Effector memory CD8-positive, alpha-beta T cell (primary cell): ENCODE measurements around the gene GRIP1.
A peak's percentile ranks its signal among the peaks of the same experiment; 100 is the strongest.

ENCODE experiments used
- ATAC-seq: fragments of 150-1000 bp; cut with Tn5 transposase; replicated peaks from 2 replicates; pipeline ENCODE4 v1.10.0; 2021; ENCODE audit warnings: mild to moderate bottlenecking, moderate library complexity
- DNase-seq, 3 experiments: peaks; one replicate each; pipeline ENCODE4 v3.0.0; 2021
- H3K27ac Mint-ChIP-seq, 2 donors: one replicate each; pipeline ENCODE4 v1.8.0; 2022; ENCODE audit warnings: mild to moderate bottlenecking in 2 of 2, mixed read lengths in 2 of 2, moderate library complexity in 2 of 2
- H3K27me3 Mint-ChIP-seq, 2 donors: one replicate each; pipeline ENCODE4 v1.8.0; 2022; ENCODE audit warnings: mixed read lengths in 2 of 2
- H3K36me3 Mint-ChIP-seq: one replicate; pipeline ENCODE4 v1.8.0; 2022; ENCODE audit warnings: mild to moderate bottlenecking, moderate library complexity, mixed read lengths; ENCODE audit not compliant: insufficient read depth
- H3K4me1 Mint-ChIP-seq, 2 donors: one replicate each; pipeline ENCODE4 v1.8.0; 2022; ENCODE audit warnings: low read depth in 2 of 2, mixed read lengths in 2 of 2
- H3K4me3 Mint-ChIP-seq, 2 donors: one replicate each; pipeline ENCODE4 v1.8.0; 2022; ENCODE audit warnings: mild to moderate bottlenecking in 2 of 2, mixed read lengths in 2 of 2, moderate library complexity in 2 of 2
- H3K9me3 Mint-ChIP-seq, 2 donors: one replicate each; pipeline ENCODE4 v1.8.0; 2022; ENCODE audit warnings: mixed read lengths in 2 of 2
- total RNA-seq, 9 experiments: gene quantifications; one replicate each; lab custom pipeline; 2026; lab: John Stamatoyannopoulos, UW

Gene GRIP1
- total RNA-seq, result 0 to 4.1 (median 3.1) reads per million in 9 experiments

GRCh38 chr12:66678338-66679275, at the start of gene GRIP1:
TSS of gene GRIP1 (minus strand) at chr12:66679076. CDS start at chr12:66678904, 172 bp downstream.
- Mint-ChIP-seq H3K4me3 (no peak within 1 kb of the TSS), H3K27ac (no peak within 1 kb of the TSS), H3K9me3 (no peaks in the 10 kb centered on the region), H3K36me3 (no peaks in the 10 kb centered on the region), H3K27me3 (peaks cover 35 to 38% of the 10 kb centered on the region in 2 donors), H3K4me1 (no peaks in the 10 kb centered on the region)
- no peak for DNase-seq
- no peak for ATAC-seq

- DNase-seq, result no peak
- no peaks in the 10 kb centered on the region for H3K9me3 Mint-ChIP-seq
- H3K4me3 Mint-ChIP-seq, result no peak overlapping the region
- no peak for ATAC-seq
- H3K36me3 Mint-ChIP-seq, result no peaks in the 10 kb centered on the region
- no peak overlapping the region for H3K27ac Mint-ChIP-seq
- H3K27me3 Mint-ChIP-seq, result peaks cover 0 to 6% of the 10 kb centered on the region in 2 donors
- no peaks in the 10 kb centered on the region for H3K4me1 Mint-ChIP-seq
These were observed 47.7 kb upstream of the GRIP1 start for GRCh38 chr12:66726556-66726955.

GRCh38 chr12:66725031-66725430, 46.2 kb upstream of the GRIP1 start:
- no peak overlapping the region for H3K27ac Mint-ChIP-seq
- no peak overlapping the region for H3K4me3 Mint-ChIP-seq
- DNase-seq, result no peak
- no peaks in the 10 kb centered on the region for H3K9me3 Mint-ChIP-seq
- no peak for ATAC-seq
- no peaks in the 10 kb centered on the region for H3K36me3 Mint-ChIP-seq
- no peaks in the 10 kb centered on the region for H3K4me1 Mint-ChIP-seq
- peaks cover 0 to 6% of the 10 kb centered on the region in 2 donors for H3K27me3 Mint-ChIP-seq

- Mint-ChIP-seq H3K27ac (no peak overlapping the region), H3K4me1 (no peaks in the 10 kb centered on the region), H3K9me3 (no peaks in the 10 kb centered on the region), H3K36me3 (no peaks in the 10 kb centered on the region), H3K4me3 (no peak overlapping the region), H3K27me3 (peaks cover 0 to 6% of the 10 kb centered on the region in 2 donors)
- no peak for DNase-seq
- ATAC-seq, result no peak
These were observed 45.7 kb upstream of the GRIP1 start for GRCh38 chr12:66724616-66725015.

GRCh38 chr12:66724026-66724425, 45.1 kb upstream of the GRIP1 start:
- ATAC-seq (no peak), DNase-seq (no peak)
- Mint-ChIP-seq H3K36me3 (no peaks in the 10 kb centered on the region), H3K27me3 (peaks cover 0 to 6% of the 10 kb centered on the region in 2 donors), H3K9me3 (no peaks in the 10 kb centered on the region), H3K4me1 (no peaks in the 10 kb centered on the region), H3K4me3 (no peak overlapping the region), H3K27ac (no peak overlapping the region)

- H3K9me3 Mint-ChIP-seq, result no peaks in the 10 kb centered on the region
These were observed 41.0 kb upstream of the GRIP1 start for GRCh38 chr12:66719862-66720261.

GRCh38 chr12:66717036-66717673, 38.3 kb upstream of the GRIP1 start:
- Mint-ChIP-seq H3K4me1 (peaks cover 5 to 8% of the 10 kb centered on the region in 2 donors), H3K36me3 (no peaks in the 10 kb centered on the region), H3K4me3 (no peak overlapping the region), H3K27ac (no peak overlapping the region), H3K9me3 (no peaks in the 10 kb centered on the region), H3K27me3 (peaks cover 0 to 3% of the 10 kb centered on the region in 2 donors)
- DNase-seq (no peak), ATAC-seq (no peak)

More at GRCh38 chr12:66719862-66720261, 41.0 kb upstream of the GRIP1 start:
- no peak overlapping the region for H3K27ac Mint-ChIP-seq
- H3K4me1 Mint-ChIP-seq, result no peaks in the 10 kb centered on the region
- H3K27me3 Mint-ChIP-seq, result peaks cover 0 to 6% of the 10 kb centered on the region in 2 donors
- DNase-seq (no peak), ATAC-seq (no peak)
- H3K4me3 Mint-ChIP-seq, result no peak overlapping the region
- no peaks in the 10 kb centered on the region for H3K36me3 Mint-ChIP-seq

GRCh38 chr12:66716522-66716921, 37.6 kb upstream of the GRIP1 start:
- Mint-ChIP-seq H3K27me3 (no peaks in the 10 kb centered on the region), H3K27ac (no peak overlapping the region), H3K4me1 (peaks cover 5 to 8% of the 10 kb centered on the region in 2 donors), H3K9me3 (no peaks in the 10 kb centered on the region), H3K4me3 (no peak overlapping the region), H3K36me3 (no peaks in the 10 kb centered on the region)
- ATAC-seq, result no peak
- DNase-seq, result no peak

- no peaks in the 10 kb centered on the region for H3K27me3 Mint-ChIP-seq
- no peak for DNase-seq
- peak overlapping the region in 1 of 2 donors; percentile 4 for H3K27ac Mint-ChIP-seq
- no peaks in the 10 kb centered on the region for H3K36me3 Mint-ChIP-seq
- ATAC-seq, result no peak
- H3K4me3 Mint-ChIP-seq, result peak overlapping the region; percentile 5 to 56
- H3K9me3 Mint-ChIP-seq, result no peaks in the 10 kb centered on the region
- peaks cover 5 to 8% of the 10 kb centered on the region in 2 donors for H3K4me1 Mint-ChIP-seq
These were observed 35.8 kb upstream of the GRIP1 start for GRCh38 chr12:66714709-66715108.

GRCh38 chr12:66713984-66714383, 35.1 kb upstream of the GRIP1 start:
- H3K27ac Mint-ChIP-seq, result peak overlapping the region in 1 of 2 donors; percentile 4
- no peaks in the 10 kb centered on the region for H3K9me3 Mint-ChIP-seq
- no peak for ATAC-seq
- H3K36me3 Mint-ChIP-seq, result no peaks in the 10 kb centered on the region
- H3K27me3 Mint-ChIP-seq, result no peaks in the 10 kb centered on the region
- no peak for DNase-seq
- H3K4me1 Mint-ChIP-seq, result peaks cover 5 to 8% of the 10 kb centered on the region in 2 donors
- H3K4me3 Mint-ChIP-seq, result peak overlapping the region; percentile 5 to 56

- Mint-ChIP-seq H3K27ac (no peak overlapping the region), H3K9me3 (no peaks in the 10 kb centered on the region), H3K36me3 (no peaks in the 10 kb centered on the region), H3K4me3 (no peak overlapping the region), H3K4me1 (peaks cover 5 to 8% of the 10 kb centered on the region in 2 donors), H3K27me3 (peaks cover 4 to 17% of the 10 kb centered on the region in 2 donors)
- no peak for DNase-seq
- no peak for ATAC-seq
These were observed 31.0 kb upstream of the GRIP1 start for GRCh38 chr12:66709893-66710292.

- Mint-ChIP-seq H3K4me3 (no peak overlapping the region), H3K27ac (no peak overlapping the region), H3K9me3 (no peaks in the 10 kb centered on the region), H3K36me3 (peaks cover 3% of the 10 kb centered on the region), H3K4me1 (peaks cover 5% of the 10 kb centered on the region in 2 donors), H3K27me3 (peaks cover 9 to 20% of the 10 kb centered on the region in 2 donors)
- DNase-seq, result no peak
- ATAC-seq, result no peak
These were observed 30.5 kb upstream of the GRIP1 start for GRCh38 chr12:66709457-66709773.

GRCh38 chr12:66708704-66709456, 30.0 kb upstream of the GRIP1 start:
- ATAC-seq (no peak), DNase-seq (no peak)
- no peak overlapping the region for H3K27ac Mint-ChIP-seq
- H3K36me3 Mint-ChIP-seq, result peaks cover 3% of the 10 kb centered on the region
- no peak overlapping the region for H3K4me3 Mint-ChIP-seq
- H3K27me3 Mint-ChIP-seq, result peaks cover 12 to 22% of the 10 kb centered on the region in 2 donors
- H3K4me1 Mint-ChIP-seq, result peaks cover 5% of the 10 kb centered on the region in 2 donors
- H3K9me3 Mint-ChIP-seq, result no peaks in the 10 kb centered on the region
